ENCODE measurements around the gene S1PR4.
"Not testable (repeated sequence)": the region's sequence is repeated elsewhere in the genome, so short reads cannot be mapped to it uniquely, and the experiment has no call there.

The S1PR4 gene

GRCh38 chr19:3193256-3194105, 14.9 kb downstream of the S1PR4 start:
- DNase-seq (ENCODE audit: low read depth, low spot score), result no peak

GRCh38 chr19:3194106-3195087, 15.8 kb downstream of the S1PR4 start:
- DNase-seq (ENCODE audit: low read depth, low spot score), result no peak

- DNase-seq (ENCODE audit: low read depth, low spot score), result no peak
Observed at GRCh38 chr19:3196064-3196932, 17.7 kb downstream of the S1PR4 start.

GRCh38 chr19:3196933-3197205, 18.3 kb downstream of the S1PR4 start:
- DNase-seq (ENCODE audit: low read depth, low spot score), result no peak

- DNase-seq (ENCODE audit: low read depth, low spot score), result no peak
Observed at GRCh38 chr19:3198901-3199700, 20.5 kb downstream of the S1PR4 start.

GRCh38 chr19:3201072-3201700, 22.6 kb downstream of the S1PR4 start:
- DNase-seq (ENCODE audit: low read depth, low spot score), result no peak

- no peak for DNase-seq (ENCODE audit: low read depth, low spot score)
Observed at GRCh38 chr19:3201911-3202310, 23.3 kb downstream of the S1PR4 start.

- DNase-seq (ENCODE audit: low read depth, low spot score), result no peak
Observed at GRCh38 chr19:3202346-3202745, 23.8 kb downstream of the S1PR4 start.

- DNase-seq (ENCODE audit: low read depth, low spot score), result not testable (repeated sequence)
Observed at GRCh38 chr19:3202895-3203294, 24.3 kb downstream of the S1PR4 start.

GRCh38 chr19:3203805-3204645, 25.5 kb downstream of the S1PR4 start:
- DNase-seq (ENCODE audit: low read depth, low spot score), result no peak

- DNase-seq (ENCODE audit: low read depth, low spot score), result no peak
Observed at GRCh38 chr19:3204646-3205275, 26.2 kb downstream of the S1PR4 start.

- DNase-seq (ENCODE audit: low read depth, low spot score), result no peak
Observed at GRCh38 chr19:3206216-3206953, 27.8 kb downstream of the S1PR4 start.

GRCh38 chr19:3207461-3208242, 29.1 kb downstream of the S1PR4 start:
- DNase-seq (ENCODE audit: low read depth, low spot score), result no peak

GRCh38 chr19:3208317-3209207, 30.0 kb downstream of the S1PR4 start:
- no peak for DNase-seq (ENCODE audit: low read depth, low spot score)

- no peak for DNase-seq (ENCODE audit: low read depth, low spot score)
Observed at GRCh38 chr19:3210347-3211017, 31.9 kb downstream of the S1PR4 start.

- no peak for DNase-seq (ENCODE audit: low read depth, low spot score)
Observed at GRCh38 chr19:3211191-3211590, 32.6 kb downstream of the S1PR4 start.

All from iPS DF 19.7 (cell line).